ENCODE data around the gene KIF26A. TPM values are rescaled to one million over a fixed set of nuclear protein-coding genes. Genes with fewer than 3 reads are reported as not detected.

The KIF26A gene
- total and polyA plus RNA-seq, 2 of the 13 experiments (the other 11 are each of a cell fraction or from before 2014, with no cell fraction given), result not detected

- CTCF ChIA-PET (ENCODE audit: low intra/inter-chr PET ratio, low total read pairs), result no interaction called here
- Histone ChIP-seq H3K4me3 (replicated peaks in 1 of 3; ENCODE audit: insufficient read depth in 1 of 3, low read depth in 2 of 3, low read length in 3 of 3) (no peak overlapping the region), H3K36me3 (replicated peaks in 1 of 2; ENCODE audit: control insufficient read depth in 1 of 2, insufficient read depth in 2 of 2, low read length in 2 of 2) (no peaks in the 10 kb centered on the region), H3K4me2 (ENCODE audit: low read depth, low read length) (no peak overlapping the region), H3K9me3 (ENCODE audit: low read length) (no peaks in the 10 kb centered on the region), H4K20me1 (ENCODE audit: insufficient read depth, low read length) (no peaks in the 10 kb centered on the region), H2AFZ (ENCODE audit: low read length) (no peak overlapping the region), H3K27ac (ENCODE audit: extremely low read length, insufficient read depth, low read length) (no peak overlapping the region), H3K4me1 (ENCODE audit: insufficient read depth, low read length) (no peaks in the 10 kb centered on the region), H3K9ac (ENCODE audit: insufficient read depth, low read depth, low read length) (no peak overlapping the region), H3K79me2 (ENCODE audit: insufficient read depth, low read length) (no peaks in the 10 kb centered on the region), H3K27me3 (ENCODE audit: control insufficient read depth in 1 of 2, insufficient read depth in 2 of 2, low read length in 2 of 2) (peaks cover 0 to 10% of the 10 kb centered on the region in 2 experiments; a peak in 4 of 5 replicates)
- POLR2A ChIA-PET, result no interaction called here
- ATAC-seq (no peak), DNase-seq (ENCODE audit: low spot score) (no peak), FAIRE-seq (no peak)
- WGBS (ENCODE audit: low lambda C conversion rate), result 39% methylated on average over 10 of the region's 24 CpGs
- intact Hi-C loops (cut with micrococcal nuclease; ENCODE audit: unreplicated experiment), result no loop called here
- TF ChIP-seq TEF (CRISPR knock-in tag; IDR thresholded peaks at IDR 0.05) (no peak), MNT (IDR thresholded peaks at IDR 0.05) (peak; percentile 87), ZNF101 (CRISPR knock-in tag; IDR thresholded peaks at IDR 0.05; ENCODE audit: borderline replicate concordance, low read depth) (no peak), SNAI1 (CRISPR knock-in tag; IDR thresholded peaks at IDR 0.05; ENCODE audit: borderline replicate concordance) (no peak), NRL (CRISPR knock-in tag; IDR thresholded peaks at IDR 0.05; ENCODE audit: borderline replicate concordance) (no peak), FOXK2 (IDR thresholded peaks at IDR 0.05) (no peak)
- in situ Hi-C loops (cut with HindIII; ENCODE audit: extremely low pct_ligation_motif_present, low pct_unique_long_range_greater_than_20kb), result no loop called here
- BruUV-seq (replicated peaks), result no TSS peak
Observed at GRCh38 chr14:104189629-104190335, 51.4 kb downstream of the KIF26A start.

Data from HepG2 (cell line).